Measurements from ENCODE around the gene ZNF622. TPM values are rescaled to one million over a fixed set of nuclear protein-coding genes. Genes with fewer than 3 reads are reported as not detected.

The ZNF622 gene
- total and polyA plus RNA-seq, 10 of the 15 experiments (the other 5 are each of a cell fraction or from before 2014, with no cell fraction given) = 9.0 to 60.3 (median 31.0) TPM

DNA sequence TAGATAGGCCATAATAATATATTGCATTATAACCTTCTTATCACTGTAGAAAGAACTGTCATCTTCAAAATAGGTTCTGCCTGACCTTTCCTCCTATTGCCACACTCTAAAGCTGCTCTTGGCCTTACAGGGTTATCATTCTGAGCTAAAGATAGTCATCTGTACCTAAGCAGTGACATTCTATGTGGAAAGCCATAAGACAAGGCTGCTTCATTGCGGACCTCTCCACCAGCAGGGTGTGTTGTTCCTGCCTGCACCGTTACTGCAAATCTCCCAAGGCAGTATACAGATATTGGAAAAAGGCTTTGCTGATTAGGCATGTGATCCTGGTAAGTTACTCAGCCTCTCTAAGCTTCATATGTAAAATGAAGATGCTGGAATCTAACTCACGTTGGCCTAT is 8.1 kb downstream of the ZNF622 start (continued):
- TF ChIP-seq ZNF384 (IDR thresholded peaks at IDR 0.05; ENCODE audit: borderline replicate concordance, low read depth, low read length) (no peak), SREBF1 (IDR thresholded peaks at IDR 0.05; ENCODE audit: low read length) (no peak), BACH1 (IDR thresholded peaks at IDR 0.05; ENCODE audit: borderline replicate concordance) (no peak), MYB (IDR thresholded peaks at IDR 0.05; ENCODE audit: borderline replicate concordance, low read depth, low read length) (no peak)

DNA sequence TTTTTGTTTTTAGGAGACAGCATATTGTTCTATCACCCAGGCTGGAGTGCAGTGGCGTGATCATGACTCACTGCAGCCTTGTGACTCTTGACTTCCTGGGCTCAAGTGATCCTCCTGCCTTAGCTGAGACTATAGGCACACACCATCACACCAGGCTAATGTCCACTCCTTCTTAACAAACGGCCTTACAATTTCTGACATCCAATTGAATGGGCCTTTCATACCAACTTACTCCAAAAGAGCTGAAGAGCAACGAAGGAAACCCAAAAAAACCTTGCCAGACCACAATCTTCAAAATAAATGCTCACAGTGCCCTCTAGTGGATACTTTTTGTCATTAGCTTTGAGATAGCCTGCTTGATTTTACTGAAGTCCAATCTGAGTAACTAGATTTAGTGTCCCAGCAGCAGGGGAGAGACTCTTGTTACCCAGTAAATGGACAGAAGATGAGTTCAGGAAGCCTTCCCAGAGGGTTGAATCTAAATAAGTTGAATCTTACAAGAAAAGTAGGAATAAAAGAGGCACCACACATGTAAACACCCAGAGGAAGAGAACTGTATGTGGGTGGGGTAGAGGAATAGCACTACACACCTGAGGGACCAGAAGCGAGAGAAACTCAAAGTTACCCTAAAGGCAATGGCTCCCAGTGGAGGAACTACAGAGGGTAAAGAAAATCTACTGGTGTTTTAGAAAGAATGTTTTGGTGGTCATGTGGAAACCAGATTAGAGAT is 9.3 kb downstream of the ZNF622 start:
- peak; percentile 81 for ATAC-seq
- H3K36me3 ChIP-seq (ENCODE audit: control insufficient read depth in 2 of 2, insufficient read depth in 2 of 2, low read length in 1 of 2) = peaks cover 11 to 34% of the 10 kb centered on the region in 2 experiments
- ChIA-PET CTCF (interaction anchor here (0.7 to 6.1 kb wide), 25 partner anchors 9 to 631 kb away, joined by 3 to 117 read pairs (median 5); partner anchors contain the start of gene ZNF622), POLR2A (interaction anchor here (1.4 kb wide), 1 partner anchor 11 kb away, joined by 4 read pairs; no protein-coding TSS in a partner anchor), SMC1A (ENCODE audit: uncharacterized antibody, unreplicated experiment) (interaction anchor here (0.6 to 8.2 kb wide), 12 partner anchors 10 to 299 kb away, joined by 3 to 56 read pairs (median 4); no protein-coding TSS in a partner anchor), RAD21 (ENCODE audit: unreplicated experiment) (interaction anchor here (0.9 to 5.2 kb wide), 6 partner anchors 11 to 296 kb away, joined by 3 to 49 read pairs (median 4); no protein-coding TSS in a partner anchor)
- H3K27ac ChIP-seq (ENCODE audit: control insufficient read depth, insufficient read depth) = no peak overlapping the region
- 36% methylated on average over 4 of the region's 4 CpGs for WGBS (ENCODE audit: insufficient coverage, insufficient replicate concordance, low lambda C conversion rate, missing lambda C conversion rate)
- peak; percentile 95 for FAIRE-seq
- intact Hi-C loops (cut with micrococcal nuclease; ENCODE audit: unreplicated experiment) = loop anchor here (1.0 kb wide), 1 partner anchor 296 kb away; no protein-coding TSS in a partner anchor
- no peak for DNase-seq (ENCODE audit: low read depth, low spot score)
- H3K4me3 ChIP-seq = no peak overlapping the region
- H3K4me1 ChIP-seq (ENCODE audit: control insufficient read depth, insufficient read depth, low read length) = 0 out of 2 replicates have a peak, but pooled peaks cover 4% of the 10 kb centered on the region
- H3K9me3 ChIP-seq (replicated peaks; ENCODE audit: control insufficient read depth, insufficient read depth, low read length) = no peaks in the 10 kb centered on the region
- peak overlapping the region; percentile 26; the same call in 1 of the 2 replicates for H3K4me2 ChIP-seq (ENCODE audit: control insufficient read depth, insufficient read depth)
- peaks cover 4% of the 10 kb centered on the region; the same call in 1 of the 2 replicates for H4K20me1 ChIP-seq (ENCODE audit: control insufficient read depth, insufficient read depth)
- no TSS peak for BruUV-seq (replicated peaks)
- H3K79me2 ChIP-seq (ENCODE audit: control insufficient read depth, insufficient read depth, low read length) = peaks cover 16% of the 10 kb centered on the region
- in situ Hi-C loops (cut with MboI) = loop anchor here (5.0 to 25.0 kb wide), 2 partner anchors 294 to 1744 kb away; no protein-coding TSS in a partner anchor
- no peak overlapping the region for H2AFZ ChIP-seq (ENCODE audit: control insufficient read depth, low read depth, low read length)
- H3K27me3 ChIP-seq (replicated peaks in 1 of 2; ENCODE audit: control insufficient read depth in 2 of 2, insufficient read depth in 2 of 2, low read length in 1 of 2) = no peaks in the 10 kb centered on the region
- H3K9ac ChIP-seq (ENCODE audit: control insufficient read depth, insufficient read depth, low read length) = no peak overlapping the region
- no peak for TF ChIP-seq SRF (IDR thresholded peaks at IDR 0.05; ENCODE audit: low read depth in 2 of 2, low read length in 2 of 2)
- TF ChIP-seq GABPA (IDR thresholded peaks at IDR 0.05; ENCODE audit: low read depth) = no peak
- no peak for TF ChIP-seq NR2C2 (IDR thresholded peaks at IDR 0.05; ENCODE audit: borderline replicate concordance, control insufficient read depth, insufficient read length, low read depth)
- no peak for TF ChIP-seq SMAD5 (IDR thresholded peaks at IDR 0.05; ENCODE audit: low read depth)
- TF ChIP-seq ZNF217 (IDR thresholded peaks at IDR 0.05) = no peak
- TF ChIP-seq PML (IDR thresholded peaks at IDR 0.05; ENCODE audit: low read length) = no peak
- TF ChIP-seq ZNF207 (IDR thresholded peaks at IDR 0.05; ENCODE audit: borderline replicate concordance) = no peak
- TF ChIP-seq CBX5 (IDR thresholded peaks at IDR 0.05; ENCODE audit: low read depth) = no peak
- no peak for TF ChIP-seq E2F8 (IDR thresholded peaks at IDR 0.05; ENCODE audit: low read depth, partially characterized antibody)
- no peak for TF ChIP-seq POLR2AphosphoS2 (IDR thresholded peaks at IDR 0.05; ENCODE audit: low read depth, low read length)
- no peak for TF ChIP-seq TCF7 (IDR thresholded peaks at IDR 0.05; ENCODE audit: borderline replicate concordance)
- TF ChIP-seq SIN3A (IDR thresholded peaks at IDR 0.05; ENCODE audit: low read depth, low read length) = no peak
- TF ChIP-seq HDAC2 (IDR thresholded peaks at IDR 0.05) = no peak
- TF ChIP-seq MXI1 (IDR thresholded peaks at IDR 0.05; ENCODE audit: low read depth, low read length) = no peak
- TF ChIP-seq SMAD1 (IDR thresholded peaks at IDR 0.05; ENCODE audit: low read depth, partially characterized antibody) = no peak
- 0 out of 4 replicates have a peak, but pooled peaks of 1 of the 2 experiments have one; percentile 16 for TF ChIP-seq IKZF2 (IDR thresholded peaks at IDR 0.05)
- TF ChIP-seq CHD4 (IDR thresholded peaks at IDR 0.05) = no peak

Measured in GM12878 (cell line).